Measurements from ENCODE around the gene C1QTNF2. TPM values are rescaled to one million over a fixed set of nuclear protein-coding genes. Genes with fewer than 3 reads are reported as not detected.

The C1QTNF2 gene
- total RNA-seq, 1 experiment from 2014 or later, result 0.20 TPM

- H3K9me3 ChIP-seq (ENCODE audit: insufficient read depth, low read depth), result no peaks in the 10 kb centered on the region
- no peaks in the 10 kb centered on the region for H3K9me2 ChIP-seq (ENCODE audit: insufficient read depth)
- CTCF ChIA-PET, result interaction anchor here (0.9 kb wide), 1 partner anchor 16 kb away, joined by 3 read pairs; no protein-coding TSS in a partner anchor
- POLR2A ChIA-PET (ENCODE audit: unreplicated experiment), result interaction anchor here (0.6 kb wide), 1 partner anchor 8 kb away, joined by 3 read pairs; no protein-coding TSS in a partner anchor
- no peak overlapping the region for H3K4me2 ChIP-seq
- no peaks in the 10 kb centered on the region; the same call in 1 of the 2 replicates for H3K27me3 ChIP-seq (ENCODE audit: insufficient read depth, low read depth)
- no peaks in the 10 kb centered on the region for H3F3A ChIP-seq (ENCODE audit: insufficient read depth, low read depth)
- H2AFZ ChIP-seq, result no peak overlapping the region
- BruUV-seq (replicated peaks), result no TSS peak
- no peaks in the 10 kb centered on the region for H3K79me2 ChIP-seq (ENCODE audit: low read depth)
- no peak for DNase-seq
- no peak overlapping the region for H3K27ac ChIP-seq
- no peaks in the 10 kb centered on the region for H3K4me1 ChIP-seq (replicated peaks; ENCODE audit: insufficient read depth)
- no peaks in the 10 kb centered on the region for H4K20me1 ChIP-seq (ENCODE audit: insufficient read depth)
- no peaks in the 10 kb centered on the region for H3K36me3 ChIP-seq (ENCODE audit: low read depth)
- H3K4me3 ChIP-seq, result no peak overlapping the region
- TF ChIP-seq CTCF (conservative IDR thresholded peaks at IDR 0.05) (no peak), EZH2 (IDR thresholded peaks at IDR 0.05; ENCODE audit: low read depth) (no peak)
- intact Hi-C loops (cut with micrococcal nuclease; ENCODE audit: unreplicated experiment), result no loop called here
Measured at GRCh38 chr5:160363660-160364395, 6.6 kb downstream of the C1QTNF2 start.

- no peak for TF ChIP-seq CTCF (conservative IDR thresholded peaks at IDR 0.05)
- no peak for TF ChIP-seq EZH2 (IDR thresholded peaks at IDR 0.05; ENCODE audit: low read depth)
- intact Hi-C loops (cut with micrococcal nuclease; ENCODE audit: unreplicated experiment), result no loop called here
- ChIA-PET POLR2A (ENCODE audit: unreplicated experiment) (interaction anchor here (0.6 kb wide), 1 partner anchor 1159 kb away, joined by 4 read pairs; no protein-coding TSS in a partner anchor), CTCF (interaction anchor here (0.9 kb wide), 1 partner anchor 17 kb away, joined by 3 read pairs; no protein-coding TSS in a partner anchor)
- H3K4me1 ChIP-seq (replicated peaks; ENCODE audit: insufficient read depth), result no peaks in the 10 kb centered on the region
- H3K27me3 ChIP-seq (ENCODE audit: insufficient read depth, low read depth), result no peaks in the 10 kb centered on the region
- H3F3A ChIP-seq (ENCODE audit: insufficient read depth, low read depth), result no peaks in the 10 kb centered on the region
- H3K79me2 ChIP-seq (ENCODE audit: low read depth), result no peaks in the 10 kb centered on the region
- no peaks in the 10 kb centered on the region for H3K9me2 ChIP-seq (ENCODE audit: insufficient read depth)
- no peak for DNase-seq
- no TSS peak for BruUV-seq (replicated peaks)
- H3K9me3 ChIP-seq (ENCODE audit: insufficient read depth, low read depth), result no peaks in the 10 kb centered on the region
- no peak overlapping the region for H3K4me3 ChIP-seq
- no peaks in the 10 kb centered on the region for H3K36me3 ChIP-seq (ENCODE audit: low read depth)
- no peaks in the 10 kb centered on the region for H4K20me1 ChIP-seq (ENCODE audit: insufficient read depth)
- H3K27ac ChIP-seq, result no peak overlapping the region
- no peak overlapping the region for H3K4me2 ChIP-seq
- H2AFZ ChIP-seq, result no peak overlapping the region
Measured at GRCh38 chr5:160363211-160363610, 7.2 kb downstream of the C1QTNF2 start.

- BruUV-seq (replicated peaks), result no TSS peak
- H3K27ac ChIP-seq, result no peak overlapping the region
Measured at GRCh38 chr5:160361624-160362228, 8.7 kb downstream of the C1QTNF2 start.

More at GRCh38 chr5:160361624-160362228, 8.7 kb downstream of the C1QTNF2 start:
- POLR2A ChIA-PET (ENCODE audit: unreplicated experiment), result no interaction called here
- no peak overlapping the region for H2AFZ ChIP-seq
- no peaks in the 10 kb centered on the region for H3K9me2 ChIP-seq (ENCODE audit: insufficient read depth)
- no peaks in the 10 kb centered on the region for H3K36me3 ChIP-seq (ENCODE audit: low read depth)
- H3K4me2 ChIP-seq, result no peak overlapping the region
- no peaks in the 10 kb centered on the region for H3K4me1 ChIP-seq (replicated peaks; ENCODE audit: insufficient read depth)
- no peaks in the 10 kb centered on the region for H4K20me1 ChIP-seq (ENCODE audit: insufficient read depth)
- TF ChIP-seq EZH2 (IDR thresholded peaks at IDR 0.05; ENCODE audit: low read depth), result no peak
- no peak for TF ChIP-seq CTCF (conservative IDR thresholded peaks at IDR 0.05)
- CTCF ChIA-PET, result no interaction called here
- no peaks in the 10 kb centered on the region for H3K9me3 ChIP-seq (ENCODE audit: insufficient read depth, low read depth)
- intact Hi-C loops (cut with micrococcal nuclease; ENCODE audit: unreplicated experiment), result no loop called here
- H3K79me2 ChIP-seq (ENCODE audit: low read depth), result no peaks in the 10 kb centered on the region
- DNase-seq, result no peak
- H3K4me3 ChIP-seq, result no peak overlapping the region
- no peaks in the 10 kb centered on the region for H3F3A ChIP-seq (ENCODE audit: insufficient read depth, low read depth)
- H3K27me3 ChIP-seq (ENCODE audit: insufficient read depth, low read depth), result no peaks in the 10 kb centered on the region
